ENCODE data around the gene CTSL.
A peak's percentile ranks its signal among the peaks of the same experiment; 100 is the strongest.

Gene CTSL

GRCh38 chr9:87701491-87701890, 24.4 kb upstream of the CTSL start:
- no peak for DNase-seq

- no peak for DNase-seq
Measured at GRCh38 chr9:87701931-87702421, 23.9 kb upstream of the CTSL start.

DNA sequence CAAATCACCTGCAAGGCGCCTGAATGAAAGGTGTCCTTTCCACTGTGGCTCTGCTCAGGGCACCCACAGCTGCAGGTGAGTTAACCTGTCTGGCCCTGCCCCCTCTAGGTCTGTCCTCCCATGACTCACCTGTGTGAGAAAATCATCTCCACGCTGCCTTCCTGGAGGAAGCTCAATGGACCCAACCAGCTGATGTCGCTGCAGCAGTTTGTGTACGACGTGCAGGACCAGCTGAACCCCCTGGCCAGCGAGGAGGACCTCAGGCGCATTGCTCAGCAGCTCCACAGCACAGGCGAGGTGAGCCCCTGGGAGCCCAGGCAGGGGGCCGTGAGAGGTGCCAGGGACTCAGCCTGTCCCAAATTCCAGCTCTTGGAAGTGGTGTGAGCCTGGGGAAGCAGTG, 23.0 kb upstream of the CTSL start:
- no peak for DNase-seq

GRCh38 chr9:87703636-87704276, 22.2 kb upstream of the CTSL start:
- DNase-seq, result no peak

DNA sequence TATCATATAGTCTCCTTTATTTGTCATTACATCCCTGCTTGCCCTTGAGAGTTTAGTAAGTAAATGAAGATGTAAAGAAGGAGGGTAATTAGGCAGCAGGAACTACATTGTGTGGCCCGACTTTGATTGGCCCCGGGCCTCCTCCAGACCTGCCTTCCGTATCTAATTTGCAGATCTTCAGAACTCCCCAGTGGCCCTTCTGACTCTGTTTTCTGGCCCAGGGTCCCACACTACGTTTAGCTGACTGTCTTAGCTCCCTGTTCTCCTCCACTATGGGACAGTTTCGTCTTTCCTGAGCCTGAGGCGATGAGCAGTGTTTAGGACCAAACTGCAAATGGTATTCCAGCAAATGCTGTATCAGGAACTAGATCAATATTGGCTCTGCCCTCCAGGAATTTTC, 21.6 kb upstream of the CTSL start:
- no peak for DNase-seq

GRCh38 chr9:87706066-87706739, 19.7 kb upstream of the CTSL start:
- no peak for DNase-seq

GRCh38 chr9:87707805-87708506, 18.0 kb upstream of the CTSL start:
- DNase-seq, result no peak

- no peak for DNase-seq
Measured at GRCh38 chr9:87708546-87708945, 17.4 kb upstream of the CTSL start.

DNA sequence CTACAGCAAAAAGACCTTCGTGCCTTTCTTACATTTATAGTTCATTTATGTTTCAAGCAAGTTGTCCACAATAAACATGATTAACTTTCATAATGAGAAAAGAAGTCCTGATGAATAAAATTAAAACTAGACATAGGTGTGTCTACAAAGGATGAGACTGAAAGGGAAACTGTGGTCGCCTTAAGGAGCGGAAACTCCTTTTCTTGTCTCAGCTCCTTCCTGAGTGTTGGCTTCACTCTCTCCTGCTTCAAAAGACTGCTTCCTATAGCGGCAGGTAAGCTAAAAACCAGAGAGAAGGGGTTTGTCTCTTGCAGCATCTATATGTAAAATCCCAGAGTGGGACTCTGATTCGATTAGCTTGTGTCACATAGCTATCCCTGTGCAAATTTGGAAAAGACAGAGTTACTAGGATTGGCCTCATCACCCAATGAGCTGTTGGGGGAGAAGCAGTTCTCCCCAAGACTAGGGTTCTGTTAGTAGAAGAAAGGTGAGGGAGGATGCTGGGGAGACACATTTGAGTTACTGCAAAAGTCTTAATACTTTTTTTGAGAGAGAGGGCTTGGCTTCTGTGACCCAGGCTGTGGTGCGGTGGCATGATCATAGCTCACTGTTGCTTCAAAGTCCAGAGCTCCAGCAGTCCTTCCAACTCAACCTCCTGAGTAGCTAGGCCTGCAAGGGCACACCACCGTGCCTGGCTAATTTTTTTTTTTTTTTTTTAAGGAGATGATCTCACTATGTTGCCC, 16.8 kb upstream of the CTSL start:
- DNase-seq, result no peak

GRCh38 chr9:87710443-87710842, 15.5 kb upstream of the CTSL start:
- DNase-seq, result no peak

DNA sequence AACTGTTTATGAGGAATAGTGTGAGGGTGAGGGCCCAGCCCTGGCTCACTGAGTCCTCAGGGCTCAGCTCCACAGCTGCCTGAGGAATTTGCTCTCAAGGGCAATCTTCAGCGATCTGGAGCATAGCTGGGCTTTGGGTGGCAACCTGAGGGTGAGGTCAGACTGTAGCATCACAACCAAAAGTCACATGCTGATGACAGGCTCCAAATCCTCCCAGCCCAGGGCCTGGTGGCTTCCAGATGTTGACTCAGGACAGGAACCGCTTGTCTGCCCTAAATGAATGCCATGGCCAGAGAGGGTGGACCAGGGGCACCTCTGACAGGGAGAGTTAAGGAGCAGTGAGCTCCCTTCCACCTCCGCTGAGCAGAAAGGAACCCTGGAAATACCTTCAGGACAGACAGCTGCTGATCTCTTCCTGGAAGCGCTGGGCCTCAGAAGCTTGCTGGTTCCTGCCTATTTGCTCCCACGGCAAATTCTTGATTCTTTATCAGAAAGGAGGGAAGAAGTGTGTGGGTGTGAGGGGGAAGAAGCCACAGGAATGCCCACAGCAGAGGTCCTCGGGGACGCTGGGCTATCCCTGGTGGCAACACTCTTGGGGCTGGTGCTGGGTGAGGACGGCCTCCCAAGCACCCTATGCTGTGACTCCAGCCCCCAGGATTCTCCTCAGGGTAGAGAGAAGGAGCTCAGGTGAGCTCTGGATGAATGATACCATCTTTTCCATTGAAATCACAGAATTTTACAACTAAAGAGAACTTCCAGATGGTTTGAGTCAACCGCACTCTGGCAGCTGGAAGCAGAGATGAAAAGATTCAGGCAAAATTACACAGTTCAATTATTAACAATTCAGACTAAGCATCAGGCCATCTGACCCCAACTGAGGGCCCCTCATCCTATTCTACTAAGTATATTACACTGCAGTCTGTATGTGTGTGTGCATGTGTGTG, 13.8 kb upstream of the CTSL start:
- peak; percentile 59 for DNase-seq

DNA sequence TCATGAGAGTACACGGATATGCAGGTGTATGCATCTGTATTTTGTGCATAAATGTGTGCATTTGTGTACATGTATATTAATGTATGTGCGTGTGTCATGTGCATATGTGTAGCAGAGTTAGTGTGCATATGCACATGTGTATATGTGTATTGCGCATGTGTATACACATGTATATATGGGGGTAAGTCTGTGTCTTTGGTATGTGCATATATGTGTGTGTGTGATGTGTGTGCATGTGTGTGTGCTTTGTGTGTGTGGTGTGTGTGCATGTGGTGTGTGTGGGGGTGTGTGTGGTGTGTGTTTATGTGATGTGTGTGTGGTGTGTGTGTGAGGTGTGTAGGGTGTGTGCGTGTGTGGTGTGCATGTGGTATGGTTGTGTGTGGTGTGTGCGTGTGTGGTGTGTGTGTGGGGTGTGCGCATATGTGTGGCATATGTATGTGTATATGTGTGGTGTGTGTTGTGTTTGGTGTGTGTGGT, 13.1 kb upstream of the CTSL start:
- DNase-seq, result no peak

- DNase-seq, result peak; percentile 94
Measured at GRCh38 chr9:87713278-87713987, 12.5 kb upstream of the CTSL start.

GRCh38 chr9:87713988-87714330, 12.0 kb upstream of the CTSL start:
- DNase-seq, result no peak

- no peak for DNase-seq
Measured at GRCh38 chr9:87714819-87715218, 11.1 kb upstream of the CTSL start.

GRCh38 chr9:87716141-87716540, 9.8 kb upstream of the CTSL start:
- DNase-seq, result no peak

GRCh38 chr9:87717456-87717855, 8.5 kb upstream of the CTSL start:
- DNase-seq, result no peak

DNA sequence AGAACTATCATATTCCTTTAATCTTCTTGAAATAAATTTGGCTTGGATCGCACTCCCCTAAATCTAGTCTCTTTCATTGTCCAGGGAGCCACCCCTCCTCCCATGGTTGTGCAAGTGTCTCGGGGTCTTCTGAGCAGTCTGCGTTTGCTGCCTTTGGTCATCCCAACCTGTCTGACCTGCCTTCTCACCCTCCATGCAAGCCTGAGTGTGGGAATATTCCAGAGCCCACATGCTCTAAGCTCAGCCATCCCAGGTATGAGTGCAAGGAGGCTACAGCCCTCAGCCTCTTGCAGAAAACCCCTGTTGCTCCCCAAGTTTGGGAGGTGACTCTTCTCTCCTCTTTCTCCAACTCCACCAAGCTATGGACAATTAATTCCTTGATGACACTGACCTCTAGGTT, 7.7 kb upstream of the CTSL start:
- DNase-seq, result no peak

DNA sequence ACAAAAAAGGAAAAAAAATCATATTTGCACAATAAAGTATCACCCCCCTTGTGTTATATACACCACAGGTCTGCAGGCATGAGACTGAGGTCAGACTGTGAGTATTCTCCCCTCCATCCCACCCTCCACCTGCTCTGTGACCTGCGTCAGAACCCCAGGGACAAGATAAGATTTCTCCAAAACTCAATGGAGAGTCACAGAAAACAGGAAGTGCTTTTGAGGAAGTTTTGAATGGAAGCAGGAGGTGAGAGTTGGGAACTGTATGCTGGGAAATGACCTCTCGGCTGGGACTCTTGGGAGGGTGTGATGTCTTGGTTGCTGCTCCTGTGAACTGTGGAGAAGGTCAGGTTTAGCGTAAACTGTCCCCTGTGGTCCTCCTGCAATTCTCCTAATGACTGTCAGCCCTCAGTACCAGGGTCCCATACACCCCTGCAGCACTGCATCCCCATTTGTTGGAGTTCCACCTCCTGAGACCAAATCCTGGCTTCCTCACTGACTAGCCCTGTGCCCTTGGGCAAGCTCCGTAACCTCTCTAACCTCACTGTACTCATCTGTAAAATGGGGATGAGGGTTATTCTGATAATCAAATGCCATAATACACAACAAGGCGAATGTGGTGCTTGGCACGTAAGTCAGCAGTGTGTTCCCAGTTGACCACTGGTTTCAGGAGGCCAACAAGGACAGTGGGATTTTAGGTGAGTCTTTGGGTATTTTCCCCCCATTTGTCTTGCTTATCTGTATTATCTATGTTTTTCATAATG, 6.9 kb upstream of the CTSL start:
- DNase-seq, result no peak

- no peak for DNase-seq
Measured at GRCh38 chr9:87720173-87720572, 5.7 kb upstream of the CTSL start.
